Renal pelvis (tissue), 4 donors: ENCODE data around the gene RPP40. TPM values are rescaled to one million over a fixed set of nuclear protein-coding genes. Genes with fewer than 3 reads are reported as not detected.
"Not testable (repeated sequence)": the region's sequence is repeated elsewhere in the genome, so short reads cannot be mapped to it uniquely, and the experiment has no call there.

Experiments
- DNase-seq: peaks from one replicate; pipeline ENCODE4 v3.0.0-alpha.2; 2013
- polyA plus RNA-seq, 3 donors: library from polyadenylated mRNA; unstranded; fragments of 120-200 nt; gene quantifications; one replicate each; pipeline ENCODE4 v1.2.1, GENCODE V29; 2013; ENCODE audit not compliant: insufficient read length in 3 of 3

The RPP40 gene
- polyA plus RNA-seq, 3 donors: 12.4 to 13.3 (median 12.9) TPM

- peak; percentile 82 for DNase-seq
These were observed 22.3 kb upstream of the RPP40 start for GRCh38 chr6:5025911-5026819.

DNA sequence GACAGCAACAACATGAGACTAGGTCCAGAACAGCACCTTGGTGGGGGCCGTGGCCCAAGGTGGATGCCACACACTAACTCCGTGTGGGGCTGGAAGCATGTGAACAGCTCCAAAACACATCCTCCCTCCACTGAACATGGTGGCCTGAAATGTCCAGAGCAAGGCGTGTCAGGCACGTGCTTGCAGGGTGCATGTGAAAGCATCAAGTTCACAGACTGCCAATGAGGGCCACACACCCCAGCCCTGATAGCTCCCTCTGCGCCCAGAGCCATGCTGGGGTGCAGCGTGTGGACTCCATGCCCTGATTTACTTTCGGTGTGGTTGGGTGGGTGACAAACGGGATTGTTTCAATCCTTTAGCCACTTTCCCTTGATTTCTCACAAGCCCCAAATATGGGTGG, 20.1 kb upstream of the RPP40 start:
- DNase-seq: no peak

DNA sequence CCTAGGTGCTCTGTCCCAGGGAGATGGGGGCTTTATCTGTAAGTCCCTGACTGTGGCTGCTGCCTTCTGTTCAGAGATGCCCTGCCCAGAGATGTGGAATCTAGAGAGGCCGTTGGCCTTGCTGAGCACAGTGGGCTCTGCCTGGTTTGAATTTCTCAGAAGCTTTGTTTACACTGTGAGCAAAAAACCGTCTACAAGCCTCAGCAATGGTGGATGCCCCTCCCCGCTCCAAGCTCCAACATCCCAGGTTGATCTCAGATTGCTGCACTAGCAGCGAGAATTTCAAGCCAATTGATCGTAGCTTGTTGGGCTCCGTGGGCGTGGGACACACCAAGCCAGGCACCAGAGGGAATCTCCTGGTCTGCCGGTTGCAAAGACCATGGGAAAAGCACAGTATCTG, 16.3 kb upstream of the RPP40 start:
- no peak for DNase-seq

DNA sequence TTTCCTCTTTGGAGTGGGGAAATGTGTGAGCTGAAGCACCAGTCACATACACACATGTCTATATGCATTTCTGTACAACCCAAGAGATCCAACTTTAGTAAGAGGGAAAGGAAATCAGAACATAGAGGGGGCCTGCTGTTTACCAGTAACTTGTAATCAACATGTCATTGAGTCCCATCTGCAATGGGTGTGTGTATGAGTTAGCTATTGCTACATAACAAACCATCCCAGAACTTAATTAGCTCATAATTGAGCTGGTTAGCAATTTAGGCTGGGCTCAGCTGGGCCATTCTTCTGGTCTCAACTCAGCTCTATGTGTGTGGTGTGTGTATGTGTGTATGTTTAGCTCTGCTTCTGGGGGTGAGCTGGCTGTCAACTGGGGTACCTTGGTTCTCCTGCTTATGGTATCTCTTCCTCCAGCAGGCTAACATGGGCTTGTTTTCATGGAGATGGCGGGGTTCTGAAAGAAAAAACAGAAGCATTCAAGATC, 10.3 kb upstream of the RPP40 start:
- no peak for DNase-seq

GRCh38 chr6:5012519-5012918, 8.7 kb upstream of the RPP40 start:
- DNase-seq: no peak

DNA sequence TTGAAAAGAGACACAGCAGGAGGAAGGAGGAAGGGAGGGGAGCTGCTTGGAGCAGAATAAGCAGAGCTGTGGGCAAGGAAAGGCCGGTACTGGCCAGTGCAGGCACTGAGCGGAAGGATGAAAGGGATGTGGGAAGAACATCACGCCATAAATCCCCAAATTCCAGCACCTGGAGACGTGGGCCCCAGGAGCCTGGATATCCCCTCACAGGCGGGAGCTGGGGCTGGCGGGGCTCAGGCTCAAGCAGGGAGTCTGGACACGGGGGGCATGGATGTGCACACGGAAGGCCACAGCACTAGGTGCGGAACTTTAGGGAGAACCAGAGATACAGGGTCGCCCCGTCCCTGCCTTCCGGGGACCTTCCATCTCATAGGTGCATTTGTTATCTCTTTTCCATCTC, 7.5 kb upstream of the RPP40 start:
- DNase-seq: no peak

GRCh38 chr6:5007531-5007930, 3.7 kb upstream of the RPP40 start:
- DNase-seq: no peak

GRCh38 chr6:5006222-5006621, 2.4 kb upstream of the RPP40 start:
- DNase-seq: no peak

- not testable (repeated sequence) for DNase-seq
These were observed 1.2 kb upstream of the RPP40 start for GRCh38 chr6:5005038-5005433.

DNA sequence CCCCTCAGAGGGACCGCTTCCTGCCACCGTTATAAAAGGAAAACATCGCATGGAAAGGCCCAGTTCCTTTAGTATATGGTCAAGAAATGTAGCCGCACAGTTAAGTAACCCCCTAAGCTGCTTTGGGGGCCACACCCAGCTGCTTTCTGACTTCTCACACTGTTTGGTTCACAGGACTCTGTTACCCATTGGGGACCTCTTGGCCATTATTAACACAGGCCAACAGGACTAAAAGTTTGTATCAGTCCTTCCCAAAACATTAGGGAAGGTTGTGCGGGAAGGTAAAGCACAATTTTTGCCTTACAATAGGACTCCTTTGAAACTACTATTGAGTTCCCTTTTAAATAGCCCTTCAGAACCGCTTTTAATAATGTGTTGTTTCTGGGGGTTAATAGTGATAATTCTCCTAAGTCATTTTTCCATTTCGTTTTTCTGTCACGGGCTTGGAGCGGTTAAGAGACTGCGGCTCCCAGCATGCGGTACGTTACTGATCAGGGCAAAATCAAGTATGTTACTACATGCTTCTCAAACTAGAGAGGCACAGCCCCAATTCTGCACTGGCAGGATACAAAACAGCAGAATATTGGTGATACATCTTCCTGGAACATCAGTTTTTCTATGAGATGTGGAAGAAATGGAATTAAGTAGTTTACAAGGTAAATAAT, 668 bp upstream of the RPP40 start:
- no peak for DNase-seq

DNA sequence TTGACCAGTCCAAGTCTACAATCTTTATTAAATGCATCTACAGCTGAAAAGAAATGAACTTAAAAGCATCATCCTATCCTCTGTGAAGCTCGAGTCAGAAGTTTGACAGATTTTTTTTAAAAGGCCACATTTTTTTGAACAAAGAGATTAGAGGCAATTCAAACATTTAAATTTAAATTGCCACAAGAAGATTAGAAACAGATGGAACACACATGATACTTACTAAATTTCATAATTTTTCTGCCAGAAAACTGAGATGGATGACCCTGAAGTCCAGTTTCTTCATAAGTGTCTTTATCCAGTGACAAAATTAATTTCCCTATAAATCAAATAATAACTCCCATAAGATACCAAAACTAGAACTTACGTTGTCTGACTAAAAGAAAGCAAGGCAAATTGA, 4.3 kb downstream of the RPP40 start:
- no peak for DNase-seq

DNA sequence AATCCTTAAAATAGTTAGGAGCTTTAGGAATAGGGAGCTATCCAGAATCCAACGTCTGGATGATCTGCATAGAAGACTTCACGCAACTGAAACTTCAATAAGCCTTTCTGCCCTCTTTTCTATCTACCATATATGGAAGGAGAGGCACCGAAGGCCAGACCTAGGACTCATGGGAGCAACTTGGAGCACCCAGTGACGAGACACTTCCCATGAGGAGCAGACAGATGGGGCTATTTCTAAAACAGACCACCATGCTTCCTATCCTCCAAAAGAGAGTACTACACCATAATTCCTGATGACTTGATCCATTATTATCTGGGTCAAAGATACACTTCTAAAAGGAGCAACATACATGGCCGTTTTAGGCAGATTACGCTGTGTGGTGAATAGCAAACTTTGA, 6.0 kb downstream of the RPP40 start:
- no peak for DNase-seq

DNA sequence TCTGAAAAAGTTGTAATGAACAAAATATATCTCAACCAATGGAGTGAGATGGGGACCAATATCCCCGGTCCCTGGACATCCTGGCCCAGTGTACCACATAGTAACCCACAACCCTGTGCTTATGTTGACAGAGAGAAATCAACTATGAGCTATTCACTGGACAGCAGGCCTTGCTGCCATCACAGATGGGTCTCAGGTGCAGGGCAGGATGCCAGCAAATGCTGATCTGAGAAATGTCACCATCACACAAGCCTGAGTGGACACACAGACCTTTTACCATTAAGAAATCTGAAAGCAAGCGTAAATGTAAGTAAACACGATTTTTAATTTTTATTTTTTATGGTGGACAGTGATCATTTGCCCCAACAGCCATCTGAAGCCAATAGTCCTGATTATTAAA, 9.1 kb downstream of the RPP40 start:
- DNase-seq: no peak

DNA sequence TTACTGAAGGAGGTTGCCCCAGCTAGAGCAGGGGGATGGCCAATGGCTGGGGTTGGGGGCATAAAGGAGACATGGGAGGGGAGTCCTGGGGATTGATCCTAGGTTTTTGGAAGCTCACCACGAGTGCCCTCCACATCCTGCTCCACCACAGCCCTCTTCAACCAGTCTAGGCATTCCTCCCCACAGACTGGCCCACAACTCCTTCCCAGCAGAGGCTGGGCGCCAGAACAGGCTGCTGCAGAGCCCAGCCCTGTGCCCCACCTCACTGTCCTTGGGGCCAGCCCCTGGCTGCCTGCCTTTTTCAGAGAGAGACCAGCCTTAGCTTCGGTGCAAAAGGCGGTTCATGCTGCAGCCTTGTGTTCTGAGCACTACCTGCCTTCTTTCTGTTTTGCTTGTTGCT, 16.4 kb downstream of the RPP40 start:
- DNase-seq: no peak

DNA sequence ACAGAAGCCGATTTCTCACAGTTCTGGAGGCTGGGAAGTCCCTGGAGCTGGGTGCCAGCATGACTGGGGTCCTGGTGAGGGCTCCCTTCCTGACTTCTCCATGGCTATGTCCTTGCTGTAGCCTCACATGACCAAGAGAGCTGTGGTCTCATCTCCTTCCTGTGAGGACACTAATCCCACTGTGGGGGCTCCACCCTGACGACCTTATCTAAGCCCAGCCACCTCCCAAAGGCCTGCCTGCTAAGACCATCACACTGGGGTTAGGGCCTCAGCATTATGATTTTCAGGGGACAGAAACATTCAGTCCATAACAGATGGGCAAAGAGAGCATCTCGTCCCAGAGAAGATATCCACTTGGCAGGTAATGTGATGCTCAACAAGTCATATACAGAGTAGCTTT, 16.8 kb downstream of the RPP40 start:
- DNase-seq: no peak

DNA sequence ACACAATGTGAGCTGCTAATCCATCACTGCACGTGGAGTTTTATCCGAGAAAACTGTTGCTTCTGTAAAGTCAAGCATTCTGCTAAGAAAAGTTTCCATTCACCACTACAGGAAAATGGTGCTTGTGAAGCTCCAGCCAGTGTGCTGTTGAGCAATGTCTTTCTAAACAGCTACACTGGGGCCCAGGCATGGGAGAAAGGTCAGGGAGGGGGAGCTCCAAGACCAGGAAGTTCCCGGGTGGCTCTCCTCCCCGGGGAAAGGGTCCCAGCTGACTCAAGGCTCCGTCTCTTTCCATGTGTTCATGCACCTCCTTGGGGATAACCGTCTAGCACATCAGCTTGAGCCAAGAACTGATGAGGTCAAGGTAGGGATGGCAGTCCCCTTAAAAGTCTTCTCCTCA, 20.5 kb downstream of the RPP40 start:
- DNase-seq: no peak

GRCh38 chr6:4981761-4982160, 22.1 kb downstream of the RPP40 start:
- DNase-seq: no peak

GRCh38 chr6:4979426-4979825, 24.4 kb downstream of the RPP40 start:
- no peak for DNase-seq

DNA sequence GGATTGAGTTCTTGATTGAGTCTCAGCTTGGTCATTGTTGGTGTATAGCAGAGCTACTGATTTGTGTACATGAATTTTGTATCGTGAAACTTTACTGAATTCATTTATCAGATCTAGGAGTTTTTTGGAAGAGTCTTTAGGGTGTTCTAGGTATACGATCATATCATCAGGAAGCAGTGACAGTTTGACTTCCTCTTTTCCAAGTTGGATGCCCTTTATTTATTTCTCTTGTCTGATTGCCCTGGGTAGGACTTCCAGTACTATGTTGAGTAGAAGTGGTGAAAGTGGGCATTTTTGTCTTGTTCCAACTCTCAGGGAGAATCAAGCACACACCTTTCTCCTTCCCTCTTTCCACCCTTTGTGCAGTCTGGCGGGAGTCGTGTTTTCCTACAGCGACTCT, 26.4 kb downstream of the RPP40 start:
- no peak for DNase-seq

DNA sequence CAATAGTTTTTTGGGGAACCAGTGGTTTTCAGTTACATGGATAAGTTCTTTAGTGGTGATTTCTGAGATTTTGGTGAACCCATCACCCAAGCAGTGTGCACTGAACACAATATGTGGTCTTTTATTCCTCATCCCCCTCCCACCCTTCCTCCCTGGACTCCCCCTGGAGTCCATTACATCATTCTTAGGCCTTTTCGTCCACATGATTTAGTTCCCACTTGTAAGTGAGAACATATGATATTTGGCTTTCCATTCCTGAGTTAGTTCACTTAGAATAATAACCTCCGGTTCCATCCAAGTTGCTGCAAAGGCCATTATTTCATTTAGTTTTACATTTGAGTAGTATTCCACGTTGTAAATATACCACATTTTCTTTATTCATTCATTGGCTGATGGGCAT, 28.3 kb downstream of the RPP40 start:
- DNase-seq: no peak

DNA sequence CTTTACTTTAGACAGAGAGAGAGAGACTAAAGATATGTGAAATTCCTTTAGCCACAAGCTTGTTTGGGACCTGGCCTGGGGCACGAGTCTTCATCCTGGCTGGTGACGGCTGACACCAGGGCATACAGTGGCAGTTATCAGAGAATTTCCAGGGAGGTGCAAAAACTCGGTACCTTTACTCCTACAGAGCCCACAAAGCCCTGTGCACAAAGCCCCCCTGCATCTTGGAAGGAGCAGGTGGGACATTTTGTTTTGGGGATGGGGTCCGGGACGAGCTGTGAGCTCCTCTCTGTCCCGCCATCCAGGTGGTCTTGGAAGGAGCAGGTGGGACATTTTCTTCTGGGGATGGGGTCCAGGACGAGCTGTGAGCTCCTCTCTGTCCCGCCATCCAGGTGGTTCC, 28.9 kb downstream of the RPP40 start:
- DNase-seq: no peak

GRCh38 chr6:4973982-4974745, 29.7 kb downstream of the RPP40 start:
- DNase-seq: peak; percentile 53

DNA sequence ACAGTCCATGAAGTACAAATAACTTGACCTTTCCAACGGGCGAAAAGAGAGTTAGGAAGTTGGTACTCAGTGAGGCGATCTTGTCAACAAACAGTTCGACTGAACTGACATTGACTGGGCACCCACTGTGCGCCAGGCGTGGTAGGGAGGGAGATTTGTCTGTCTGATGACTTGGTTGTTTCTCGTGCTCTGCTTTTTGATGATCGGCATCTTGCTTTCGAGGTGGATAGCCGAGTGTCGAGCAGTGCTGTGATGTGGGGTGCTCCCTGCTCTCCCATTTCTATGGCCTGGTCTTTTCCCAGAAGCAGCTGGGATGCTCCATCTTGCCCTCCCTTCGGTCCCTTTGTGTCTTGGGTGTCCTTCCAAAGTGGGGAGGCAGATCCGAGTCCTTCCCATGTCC, 30.4 kb downstream of the RPP40 start:
- no peak for DNase-seq
